Thyroid gland (tissue), 4 donors: ENCODE results near the gene ZNF19.

ENCODE experiments used
- POLR2A ChIP-seq, 2 donors: fragments of 450-650 bp; IDR thresholded peaks; one replicate each; pipeline ENCODE4 v1.6.1; 2017; ENCODE audit warnings: antibody characterized with exemption in 2 of 2, mild to moderate bottlenecking in 2 of 2, moderate library complexity in 1 of 2
- TF ChIP-seq, protein P1 (sequence below), 6 experiments: fragments of 200-600 bp in 3 of 6; fragments of 450-650 bp in 3 of 6; sonication (generic) in 3 of 6; IDR thresholded peaks; one replicate each; pipeline ENCODE4 v1.5.1; 2016 to 2019; ENCODE audit warnings: antibody characterized with exemption in 6 of 6, mild to moderate bottlenecking in 2 of 6, inconsistent platforms in 1 of 6, moderate library complexity in 1 of 6

DNA sequence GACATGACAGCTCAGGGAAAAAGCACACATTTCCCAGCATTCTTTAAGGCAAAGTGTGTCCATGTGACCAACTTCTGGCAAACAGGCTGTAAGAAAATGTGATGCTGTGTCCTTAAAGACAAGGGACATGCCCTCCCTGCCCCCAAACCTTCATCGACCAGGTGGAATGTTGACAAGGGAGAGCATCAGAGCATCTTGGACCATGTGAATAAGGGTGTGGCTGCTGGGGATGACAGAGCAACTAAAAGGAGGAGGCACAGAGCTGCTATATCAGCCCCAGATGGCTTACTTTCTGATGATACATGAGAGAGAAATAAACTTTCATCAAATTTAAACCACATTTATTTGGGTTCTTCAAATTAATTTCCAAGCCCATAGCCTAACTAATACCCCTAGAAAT is 24.9 kb downstream of the ZNF19 start:
- TF ChIP-seq, protein P1, sequence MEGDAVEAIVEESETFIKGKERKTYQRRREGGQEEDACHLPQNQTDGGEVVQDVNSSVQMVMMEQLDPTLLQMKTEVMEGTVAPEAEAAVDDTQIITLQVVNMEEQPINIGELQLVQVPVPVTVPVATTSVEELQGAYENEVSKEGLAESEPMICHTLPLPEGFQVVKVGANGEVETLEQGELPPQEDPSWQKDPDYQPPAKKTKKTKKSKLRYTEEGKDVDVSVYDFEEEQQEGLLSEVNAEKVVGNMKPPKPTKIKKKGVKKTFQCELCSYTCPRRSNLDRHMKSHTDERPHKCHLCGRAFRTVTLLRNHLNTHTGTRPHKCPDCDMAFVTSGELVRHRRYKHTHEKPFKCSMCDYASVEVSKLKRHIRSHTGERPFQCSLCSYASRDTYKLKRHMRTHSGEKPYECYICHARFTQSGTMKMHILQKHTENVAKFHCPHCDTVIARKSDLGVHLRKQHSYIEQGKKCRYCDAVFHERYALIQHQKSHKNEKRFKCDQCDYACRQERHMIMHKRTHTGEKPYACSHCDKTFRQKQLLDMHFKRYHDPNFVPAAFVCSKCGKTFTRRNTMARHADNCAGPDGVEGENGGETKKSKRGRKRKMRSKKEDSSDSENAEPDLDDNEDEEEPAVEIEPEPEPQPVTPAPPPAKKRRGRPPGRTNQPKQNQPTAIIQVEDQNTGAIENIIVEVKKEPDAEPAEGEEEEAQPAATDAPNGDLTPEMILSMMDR (IDR thresholded peaks at IDR 0.05), result no peak
- TF ChIP-seq POLR2A (IDR thresholded peaks at IDR 0.05), result no peak
